ENCODE measurements around the gene PCCB. TPM values are rescaled to one million over a fixed set of nuclear protein-coding genes. Genes with fewer than 3 reads are reported as not detected.

Gene PCCB
- total RNA-seq, 1 experiment from 2014 or later = 63.4 TPM

GRCh38 chr3:136283627-136284026 is 33.5 kb downstream of the PCCB start:
- CTCF ChIA-PET = no interaction called here
- in situ Hi-C loops (cut with HindIII; ENCODE audit: low pct_unique_long_range_greater_than_20kb, low sequenced_read_pairs) = no loop called here
- no peak for TF ChIP-seq TCF7L2 (IDR thresholded peaks at IDR 0.05; ENCODE audit: low read depth, low read length)
- no peak for TF ChIP-seq CTCF (IDR thresholded peaks at IDR 0.05)
- TF ChIP-seq POLR2AphosphoS5 (IDR thresholded peaks at IDR 0.05; ENCODE audit: low read depth, low read length) = no peak
- TF ChIP-seq SIN3A (IDR thresholded peaks at IDR 0.05; ENCODE audit: borderline replicate concordance, insufficient read depth, low read depth, low read length) = no peak
- TF ChIP-seq REST (IDR thresholded peaks at IDR 0.05; ENCODE audit: insufficient read depth in 1 of 2, low read depth in 2 of 2, low read length in 1 of 2) = no peak
- Histone ChIP-seq H3K27ac (ENCODE audit: low read length) (no peak overlapping the region), H3K27me3 (ENCODE audit: control insufficient read depth, insufficient read depth, low read length) (no peaks in the 10 kb centered on the region), H3K4me1 (ENCODE audit: control insufficient read depth, insufficient read depth, low read length) (no peaks in the 10 kb centered on the region), H3K9me3 (ENCODE audit: control insufficient read depth, insufficient read depth, low read depth, low read length) (peaks cover 27% of the 10 kb centered on the region), H3K4me3 (ENCODE audit: low read depth in 2 of 2, low read length in 2 of 2) (no peak overlapping the region), H3K36me3 (ENCODE audit: control insufficient read depth, insufficient read depth, low read length) (no peaks in the 10 kb centered on the region)
- POLR2A ChIA-PET = no interaction called here
- DNase-seq (ENCODE audit: low read depth, low spot score) (no peak), ATAC-seq (no peak)
- BruUV-seq (replicated peaks) = no TSS peak
- intact Hi-C loops (cut with micrococcal nuclease; ENCODE audit: unreplicated experiment) = no loop called here

GRCh38 chr3:136291302-136291701 is 41.2 kb downstream of the PCCB start:
- TF ChIP-seq POLR2AphosphoS5 (IDR thresholded peaks at IDR 0.05; ENCODE audit: low read depth, low read length) (no peak), TCF7L2 (IDR thresholded peaks at IDR 0.05; ENCODE audit: low read depth, low read length) (no peak), REST (IDR thresholded peaks at IDR 0.05; ENCODE audit: insufficient read depth in 1 of 2, low read depth in 2 of 2, low read length in 1 of 2) (no peak), SIN3A (IDR thresholded peaks at IDR 0.05; ENCODE audit: borderline replicate concordance, insufficient read depth, low read depth, low read length) (no peak), CTCF (IDR thresholded peaks at IDR 0.05) (no peak)
- ChIA-PET POLR2A (no interaction called here), CTCF (no interaction called here)
- no TSS peak for BruUV-seq (replicated peaks)
- intact Hi-C loops (cut with micrococcal nuclease; ENCODE audit: unreplicated experiment) = no loop called here
- Histone ChIP-seq H3K36me3 (ENCODE audit: control insufficient read depth, insufficient read depth, low read length) (peaks cover 4% of the 10 kb centered on the region; the same call in 1 of the 2 replicates), H3K4me3 (ENCODE audit: low read depth in 2 of 2, low read length in 2 of 2) (no peak overlapping the region), H3K4me1 (ENCODE audit: control insufficient read depth, insufficient read depth, low read length) (no peaks in the 10 kb centered on the region), H3K27me3 (ENCODE audit: control insufficient read depth, insufficient read depth, low read length) (no peaks in the 10 kb centered on the region), H3K9me3 (ENCODE audit: control insufficient read depth, insufficient read depth, low read depth, low read length) (no peaks in the 10 kb centered on the region), H3K27ac (ENCODE audit: low read length) (no peak overlapping the region)
- in situ Hi-C loops (cut with HindIII; ENCODE audit: low pct_unique_long_range_greater_than_20kb, low sequenced_read_pairs) = no loop called here
- ATAC-seq (no peak), DNase-seq (ENCODE audit: low read depth, low spot score) (no peak)
